Fibroblast of lung (primary cell): ENCODE results near the gene C10orf143.

Source experiments
- CTCF ChIP-seq, 2 donors: IDR thresholded peaks in 1 of 2; conservative IDR thresholded peaks in 1 of 2; 1 replicate in 1 of 2; 2 replicates in 1 of 2; pipeline ENCODE4 v1.5.1; 2011 to 2012; ENCODE audit warnings: low read length in 2 of 2, control low read depth in 1 of 2, inconsistent platforms in 1 of 2, low read depth in 1 of 2, mild to moderate bottlenecking in 1 of 2
- EZH2 ChIP-seq: IDR thresholded peaks from 2 replicates; pipeline ENCODE4 v1.5.1; 2012; ENCODE audit warnings: low read length, control low read depth, mild to moderate bottlenecking; ENCODE audit errors: missing control alignments

DNA sequence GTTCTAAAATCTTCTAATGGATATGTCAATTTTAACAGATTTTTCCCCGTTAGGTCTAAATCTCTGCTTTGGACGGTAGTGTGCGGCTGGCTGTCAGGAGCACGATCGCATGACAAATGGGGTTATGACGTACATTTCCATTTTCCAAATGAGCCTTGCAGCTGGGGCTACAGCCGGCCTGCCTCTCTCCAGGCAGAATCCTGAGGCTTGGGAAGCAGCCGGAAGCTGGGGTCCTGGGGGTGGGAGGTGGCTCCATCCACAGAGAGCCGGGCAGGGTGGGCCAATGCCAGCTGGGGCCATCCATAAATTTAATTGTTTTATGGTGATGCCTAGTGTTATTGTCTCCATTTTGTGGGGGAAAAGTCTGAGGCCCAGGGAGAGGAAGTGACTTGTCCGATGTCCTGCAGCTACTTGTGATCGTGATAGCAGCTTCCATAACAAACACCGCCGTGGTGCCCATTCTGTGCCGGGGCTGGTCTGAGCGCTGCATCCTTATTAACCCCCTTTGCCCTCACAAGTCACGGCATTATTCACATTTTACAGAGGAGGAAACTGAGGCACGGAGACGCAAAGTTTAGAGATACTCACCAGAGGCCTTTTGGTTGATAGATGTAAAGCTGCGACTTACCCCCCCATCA is 93.5 kb downstream of the C10orf143 start:
- no peak for TF ChIP-seq CTCF (conservative IDR thresholded peaks at IDR 0.05 in 1 of 2, IDR thresholded peaks at IDR 0.05 in 1 of 2; ENCODE audit: low read depth in 1 of 2, low read length in 2 of 2)
- no peak for TF ChIP-seq EZH2
